Transverse colon (tissue), 4 donors: ENCODE data around the gene PIEZO2. TPM values are rescaled to one million over a fixed set of nuclear protein-coding genes. Genes with fewer than 3 reads are reported as not detected.

Experiments
- DNase-seq: peaks from one replicate; pipeline ENCODE4 v3.0.0-alpha.2; 2019
- H3K27ac ChIP-seq, 4 donors: fragments of 200-600 bp; sonication (generic); 2 replicates each; pipeline ENCODE4 v1.5.1; 2016 to 2018; ENCODE audit warnings: inconsistent platforms in 4 of 4
- H3K27me3 ChIP-seq: fragments of 200-600 bp; sonication (generic); 2 replicates; pipeline ENCODE4 v1.5.1; 2017; ENCODE audit warnings: inconsistent platforms
- H3K36me3 ChIP-seq, 4 donors: fragments of 200-600 bp; sonication (generic); 2 replicates each; pipeline ENCODE4 v1.5.1; 2017 to 2019; ENCODE audit warnings: inconsistent platforms in 4 of 4
- H3K4me1 ChIP-seq, 4 donors: fragments of 200-600 bp; sonication (generic); 2 replicates each; pipeline ENCODE4 v1.5.1; 2017 to 2020; ENCODE audit warnings: inconsistent platforms in 4 of 4
- H3K4me3 ChIP-seq, 4 donors: fragments of 200-600 bp; sonication (generic); 1 replicate in 1 of 4; 2 replicates in 3 of 4; pipeline versions ENCODE4 v1.5.1 to v1.6.1; 2017 to 2019; ENCODE audit warnings: inconsistent platforms in 4 of 4
- H3K9me3 ChIP-seq, 2 donors: fragments of 200-600 bp; sonication (generic); 2 replicates each; pipeline ENCODE4 v1.5.1; 2017 to 2019; ENCODE audit warnings: inconsistent platforms in 2 of 2
- EP300 ChIP-seq: sonication (generic); formaldehyde crosslinking; IDR thresholded peaks from one replicate; pipeline ENCODE4 v1.6.1; 2017; ENCODE audit warnings: antibody characterized with exemption, low read depth
- POLR2A ChIP-seq: fragments of 450-650 bp; IDR thresholded peaks from one replicate; pipeline ENCODE4 v1.6.1; 2016; ENCODE audit warnings: antibody characterized with exemption, mild to moderate bottlenecking, moderate library complexity
- POLR2AphosphoS5 ChIP-seq, 3 donors: sonication (generic); formaldehyde crosslinking; IDR thresholded peaks; one replicate each; pipeline ENCODE4 v1.6.1; 2016; ENCODE audit warnings: antibody characterized with exemption in 3 of 3
- WGBS, 2 donors: methylation state at CpG; one replicate each; pipeline ENCODE4 v1.1.5; 2018; ENCODE audit warnings: low coverage in 1 of 2; 5-methylcytosine and 5-hydroxymethylcytosine counted together
- in situ Hi-C, 4 donors: fragments of 200-750 bp; cut with MboI; loops; one replicate each; pipeline versions ENCODE4 v1.15.0 to v1.15.1; 2017; ENCODE audit warnings: low sequenced_read_pairs in 3 of 4, low pct_ligation_motif_present in 1 of 4, low pct_unique_long_range_greater_than_20kb in 1 of 4
- intact Hi-C: fragments of 100-400 bp; cut with DNase I; formaldehyde crosslinking; loops from one replicate; pipeline ENCODE4 v1.15.1; 2023; ENCODE audit warnings: low total_unique reads
- total RNA-seq, 4 donors: library from RNA; depleted of rRNA; stranded (reverse); fragments of >200 nt; gene quantifications; one replicate each; pipeline ENCODE4 v1.1.0, GENCODE V29; 2016
- TF ChIP-seq, protein P1 (sequence below), 5 experiments: fragments of 200-600 bp in 3 of 5; fragments of 450-650 bp in 2 of 5; sonication (generic) in 3 of 5; IDR thresholded peaks; 1 replicate in 2 of 5; 2 replicates in 3 of 5; pipeline ENCODE4 v1.5.1; 2016 to 2017; ENCODE audit warnings: antibody characterized with exemption in 5 of 5, inconsistent platforms in 3 of 5, mild to moderate bottlenecking in 2 of 5, moderate library complexity in 1 of 5

The PIEZO2 gene
- total RNA-seq, 4 donors from 2014 or later, result 2.9 to 7.5 (median 4.5) TPM

DNA sequence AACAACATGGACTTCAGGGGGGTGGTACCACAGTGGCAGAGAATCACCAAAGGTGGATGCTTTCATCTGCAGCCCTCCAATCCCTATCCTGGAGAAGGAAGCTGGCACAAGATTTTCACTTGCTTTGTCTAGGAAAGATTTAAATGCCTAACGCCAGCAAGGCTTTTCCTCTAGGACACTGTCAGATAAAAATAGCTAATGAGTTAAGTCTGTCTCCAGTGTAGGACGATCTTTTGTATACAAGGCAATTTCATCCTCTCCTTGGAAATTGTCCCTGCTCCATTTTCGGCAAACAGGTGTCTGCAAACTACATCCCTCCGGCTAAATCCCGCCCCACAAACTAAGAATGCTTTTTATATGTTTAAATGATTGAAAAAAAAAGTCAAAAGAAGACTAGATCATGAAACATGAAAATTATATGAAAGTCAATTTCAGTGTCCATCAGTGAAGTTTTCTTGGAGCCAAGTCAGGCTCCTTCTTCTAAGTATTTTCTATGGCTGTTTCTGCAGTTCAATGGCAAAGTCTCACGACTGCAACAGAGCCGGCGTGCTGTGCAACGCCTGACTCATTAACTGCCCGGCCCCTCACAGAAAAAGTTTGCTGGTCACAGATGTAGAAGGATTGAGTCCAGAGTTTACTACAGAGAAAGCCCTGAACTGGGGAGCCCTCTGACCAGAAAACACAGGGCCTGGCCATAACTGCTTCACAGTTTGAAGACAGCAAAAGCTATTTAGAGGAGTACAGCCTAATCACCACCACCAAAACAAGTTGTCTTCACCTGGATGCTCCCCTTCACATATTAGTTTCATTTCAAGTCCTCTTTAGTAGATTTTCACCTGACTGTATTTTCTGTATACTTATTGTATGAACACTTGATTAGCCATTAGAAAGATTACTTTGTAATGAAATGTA is 52.3 kb downstream of the PIEZO2 start:
- in situ Hi-C loops, result no loop called here
- H3K9me3 ChIP-seq, result no peaks in the 10 kb centered on the region
- TF ChIP-seq POLR2A (no peak), POLR2AphosphoS5 (IDR thresholded peaks at IDR 0.05) (no peak), EP300 (no peak)
- peak overlapping the region in 1 of 4 donors; percentile 17 for H3K27ac ChIP-seq
- H3K27me3 ChIP-seq, result no peaks in the 10 kb centered on the region
- no peak overlapping the region for H3K4me3 ChIP-seq
- intact Hi-C loops, result no loop called here
- 61 to 80% methylated on average over 8 to 10 of the region's 10 CpGs for WGBS, 2 donors
- DNase-seq, result no peak
- H3K36me3 ChIP-seq, result no peaks in the 10 kb centered on the region
- peaks cover 0 to 7% (median 0%) of the 10 kb centered on the region in 4 donors for H3K4me1 ChIP-seq

DNA sequence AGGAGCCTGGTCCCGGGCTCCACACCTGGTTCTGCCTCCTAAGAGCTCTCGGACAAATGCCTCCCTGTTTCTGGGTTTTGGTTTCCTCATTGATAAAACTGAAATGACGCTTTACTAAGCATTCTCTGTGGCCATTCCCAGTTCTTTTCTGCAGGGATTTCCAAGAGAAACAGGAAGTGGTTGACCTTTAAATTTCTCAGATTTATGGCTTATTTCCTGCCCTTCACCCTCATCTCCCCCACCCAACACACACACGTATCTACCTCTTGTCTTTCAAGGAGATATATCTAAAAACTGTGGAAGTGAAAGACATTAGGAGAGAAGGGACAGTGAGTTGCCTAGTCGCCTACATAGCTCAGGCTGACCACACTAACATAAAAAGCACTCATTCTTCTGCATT is 53.0 kb downstream of the PIEZO2 start:
- Histone ChIP-seq H3K36me3 (no peaks in the 10 kb centered on the region), H3K4me3 (no peak overlapping the region), H3K9me3 (no peaks in the 10 kb centered on the region), H3K27me3 (no peaks in the 10 kb centered on the region), H3K4me1 (peaks cover 0 to 7% (median 0%) of the 10 kb centered on the region in 4 donors), H3K27ac (peak overlapping the region in 1 of 4 donors; percentile 17)
- in situ Hi-C loops, result no loop called here
- WGBS, 2 donors, result 42% methylated on average over 5 of the region's 5 CpGs; no CpG with 5 or more reads in 1 of the 2 donors
- TF ChIP-seq POLR2A (no peak), POLR2AphosphoS5 (IDR thresholded peaks at IDR 0.05) (no peak), EP300 (no peak)
- TF ChIP-seq, protein P1, sequence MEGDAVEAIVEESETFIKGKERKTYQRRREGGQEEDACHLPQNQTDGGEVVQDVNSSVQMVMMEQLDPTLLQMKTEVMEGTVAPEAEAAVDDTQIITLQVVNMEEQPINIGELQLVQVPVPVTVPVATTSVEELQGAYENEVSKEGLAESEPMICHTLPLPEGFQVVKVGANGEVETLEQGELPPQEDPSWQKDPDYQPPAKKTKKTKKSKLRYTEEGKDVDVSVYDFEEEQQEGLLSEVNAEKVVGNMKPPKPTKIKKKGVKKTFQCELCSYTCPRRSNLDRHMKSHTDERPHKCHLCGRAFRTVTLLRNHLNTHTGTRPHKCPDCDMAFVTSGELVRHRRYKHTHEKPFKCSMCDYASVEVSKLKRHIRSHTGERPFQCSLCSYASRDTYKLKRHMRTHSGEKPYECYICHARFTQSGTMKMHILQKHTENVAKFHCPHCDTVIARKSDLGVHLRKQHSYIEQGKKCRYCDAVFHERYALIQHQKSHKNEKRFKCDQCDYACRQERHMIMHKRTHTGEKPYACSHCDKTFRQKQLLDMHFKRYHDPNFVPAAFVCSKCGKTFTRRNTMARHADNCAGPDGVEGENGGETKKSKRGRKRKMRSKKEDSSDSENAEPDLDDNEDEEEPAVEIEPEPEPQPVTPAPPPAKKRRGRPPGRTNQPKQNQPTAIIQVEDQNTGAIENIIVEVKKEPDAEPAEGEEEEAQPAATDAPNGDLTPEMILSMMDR (IDR thresholded peaks at IDR 0.05), result no peak
- intact Hi-C loops, result no loop called here
- DNase-seq, result no peak

DNA sequence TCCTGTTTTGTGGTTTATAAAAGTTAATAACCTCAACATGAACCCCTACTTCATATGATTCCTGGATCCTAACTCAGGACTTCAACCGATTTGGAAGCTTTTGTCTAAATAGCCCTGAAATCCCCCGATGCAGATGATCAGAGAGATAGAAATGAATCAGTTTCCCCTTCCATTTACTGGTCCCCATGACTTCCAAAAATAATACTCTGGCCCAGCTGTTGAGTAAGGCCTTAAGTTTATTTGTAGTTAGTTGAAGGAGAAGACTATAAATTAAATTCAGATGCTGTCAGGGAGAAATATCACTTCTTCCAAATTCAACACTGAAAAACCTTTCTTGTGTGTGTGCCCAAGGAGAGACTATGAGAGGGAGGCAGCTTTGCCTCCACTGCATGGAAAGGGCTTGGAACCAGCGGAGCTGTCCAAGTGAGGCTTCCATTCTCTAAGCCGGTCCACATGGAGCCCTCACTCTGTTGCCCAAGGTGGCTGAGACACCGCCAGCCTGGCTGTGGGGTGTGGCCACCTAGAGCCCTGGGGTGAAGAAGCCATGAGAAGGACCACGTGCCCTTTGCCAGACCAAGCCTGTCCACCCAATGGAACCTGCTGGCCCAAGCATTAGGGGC is 53.6 kb downstream of the PIEZO2 start:
- Histone ChIP-seq H3K4me3 (no peak overlapping the region), H3K9me3 (no peaks in the 10 kb centered on the region), H3K36me3 (no peaks in the 10 kb centered on the region), H3K27ac (peak overlapping the region in 1 of 4 donors; percentile 12), H3K27me3 (no peaks in the 10 kb centered on the region), H3K4me1 (peaks cover 0 to 7% (median 0%) of the 10 kb centered on the region in 4 donors)
- in situ Hi-C loops (no loop called here), intact Hi-C loops (no loop called here)
- TF ChIP-seq POLR2AphosphoS5 (IDR thresholded peaks at IDR 0.05) (no peak), EP300 (no peak), POLR2A (no peak)
- TF ChIP-seq, protein P1 (IDR thresholded peaks at IDR 0.05), result no peak
- 74 to 78% methylated on average over 4 to 5 of the region's 6 CpGs for WGBS, 2 donors
- no peak for DNase-seq

DNA sequence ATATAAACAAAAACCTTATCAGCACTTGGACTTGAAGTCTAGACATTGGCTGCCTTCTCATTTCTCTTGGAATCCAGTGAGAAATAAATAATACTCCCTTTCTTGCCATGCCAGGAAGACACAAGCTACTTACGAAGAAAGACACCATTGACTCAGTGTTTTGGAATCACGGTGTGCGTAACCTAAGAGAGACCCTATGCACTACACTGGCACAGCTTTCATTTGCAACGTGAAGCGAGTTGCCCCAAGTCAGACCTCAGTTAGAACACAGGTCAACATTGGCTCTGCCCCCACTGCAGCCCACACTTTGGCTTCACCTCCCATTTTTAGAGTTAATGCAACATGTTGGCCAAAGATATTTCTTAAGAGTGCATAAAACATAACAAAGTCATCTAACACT is 54.2 kb downstream of the PIEZO2 start:
- 77 to 90% methylated on average over 3 to 5 of the region's 5 CpGs for WGBS, 2 donors
- Histone ChIP-seq H3K27me3 (no peaks in the 10 kb centered on the region), H3K4me1 (peaks cover 0 to 7% (median 0%) of the 10 kb centered on the region in 4 donors), H3K9me3 (no peaks in the 10 kb centered on the region), H3K4me3 (no peak overlapping the region), H3K36me3 (no peaks in the 10 kb centered on the region), H3K27ac (no peak overlapping the region)
- in situ Hi-C loops, result no loop called here
- DNase-seq, result no peak
- intact Hi-C loops, result no loop called here
- TF ChIP-seq POLR2A, result no peak
- TF ChIP-seq, protein P1 (IDR thresholded peaks at IDR 0.05), result no peak
- TF ChIP-seq POLR2AphosphoS5 (IDR thresholded peaks at IDR 0.05), result no peak
- TF ChIP-seq EP300, result no peak
